Tongue (tissue), 2 donors: ENCODE results near the gene RHBDD3. TPM values are rescaled to one million over a fixed set of nuclear protein-coding genes. Genes with fewer than 3 reads are reported as not detected.

Source experiments
- DNase-seq: peaks from one replicate; pipeline ENCODE4 v3.0.0-alpha.2; 2015
- total RNA-seq: library from RNA; depleted of rRNA; stranded (reverse); fragments of >200 nt; gene quantifications from one replicate; pipeline ENCODE4 v1.2.3, GENCODE V29; 2014

Gene RHBDD3
- total RNA-seq, 1 donor from 2014 or later: 30.9 TPM

- DNase-seq: peak; percentile 63
Observed at GRCh38 chr22:29216873-29217666, 50.7 kb downstream of the RHBDD3 start.

- DNase-seq: no peak
Observed at GRCh38 chr22:29216011-29216872, 51.5 kb downstream of the RHBDD3 start.

GRCh38 chr22:29215012-29215860 is 52.5 kb downstream of the RHBDD3 start:
- no peak for DNase-seq

- no peak for DNase-seq
Observed at GRCh38 chr22:29214232-29214631, 53.5 kb downstream of the RHBDD3 start.

GRCh38 chr22:29213493-29213892 is 54.3 kb downstream of the RHBDD3 start:
- DNase-seq: no peak

- DNase-seq: peak; percentile 29
Observed at GRCh38 chr22:29212743-29213142, 55.0 kb downstream of the RHBDD3 start.

- DNase-seq: no peak
Observed at GRCh38 chr22:29211466-29211865, 56.3 kb downstream of the RHBDD3 start.

GRCh38 chr22:29211066-29211465 is 56.7 kb downstream of the RHBDD3 start:
- no peak for DNase-seq

Other genes starting within 250 kb of the RHBDD3 start
- gene C22orf31, start 206.2 kb downstream of the RHBDD3 start, total RNA-seq: 0.62 TPM
- 113 TPM for gene KREMEN1, start 194.9 kb downstream of the RHBDD3 start, total RNA-seq
- gene EMID1, start 62.1 kb downstream of the RHBDD3 start, total RNA-seq: 13.8 TPM
- gene EWSR1, start 287 bp upstream of the RHBDD3 start, total RNA-seq: 120 TPM
- gene GAS2L1, start 38.7 kb upstream of the RHBDD3 start, total RNA-seq: 16.7 TPM
- gene RASL10A, start 47.7 kb upstream of the RHBDD3 start, total RNA-seq: 12.3 TPM
- gene AP1B1, start 120.6 kb upstream of the RHBDD3 start, total RNA-seq: 34.7 TPM
- gene RFPL1, start 170.6 kb upstream of the RHBDD3 start, total RNA-seq: not detected
- gene NEFH, start 212.2 kb upstream of the RHBDD3 start, total RNA-seq: 0.62 TPM